OCI-LY3 (cell line): Measurements from ENCODE around the gene ATP2B3.

Experiments
- EZH2phosphoT487 ChIP-seq: fragments of 200-600 bp; shearing (Covaris generic); IDR thresholded peaks from 2 replicates; pipeline ENCODE4 v1.6.1; 2018; ENCODE audit warnings: antibody characterized with exemption, mixed run types, low read depth
- TF ChIP-seq, protein P1 (sequence below): fragments of 200-600, 300-600 bp; sonication (generic); IDR thresholded peaks from 2 replicates; pipeline ENCODE4 v1.5.1; 2014; ENCODE audit warnings: antibody characterized with exemption, low read length, low read depth

DNA sequence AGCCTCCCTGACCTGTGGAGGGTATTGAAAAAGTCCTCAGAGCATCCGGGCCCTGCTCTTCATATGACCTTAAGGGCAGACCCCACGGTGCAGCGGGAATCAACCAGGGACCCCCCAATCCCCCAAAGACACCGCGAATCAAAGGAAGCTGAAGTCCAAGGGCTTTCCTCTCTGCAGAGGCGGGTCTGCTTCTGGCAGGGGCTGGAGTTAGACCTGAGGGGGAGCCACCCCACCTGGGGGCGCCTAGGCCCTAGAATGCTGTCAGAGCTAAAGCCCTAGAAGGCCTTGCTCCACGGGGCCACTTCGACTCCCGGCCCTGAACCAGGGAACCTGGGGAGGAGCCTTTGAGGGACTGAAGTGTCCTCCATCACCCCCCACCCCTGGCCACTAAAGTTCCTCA lies 44.3 kb upstream of the ATP2B3 start:
- TF ChIP-seq, protein P1, sequence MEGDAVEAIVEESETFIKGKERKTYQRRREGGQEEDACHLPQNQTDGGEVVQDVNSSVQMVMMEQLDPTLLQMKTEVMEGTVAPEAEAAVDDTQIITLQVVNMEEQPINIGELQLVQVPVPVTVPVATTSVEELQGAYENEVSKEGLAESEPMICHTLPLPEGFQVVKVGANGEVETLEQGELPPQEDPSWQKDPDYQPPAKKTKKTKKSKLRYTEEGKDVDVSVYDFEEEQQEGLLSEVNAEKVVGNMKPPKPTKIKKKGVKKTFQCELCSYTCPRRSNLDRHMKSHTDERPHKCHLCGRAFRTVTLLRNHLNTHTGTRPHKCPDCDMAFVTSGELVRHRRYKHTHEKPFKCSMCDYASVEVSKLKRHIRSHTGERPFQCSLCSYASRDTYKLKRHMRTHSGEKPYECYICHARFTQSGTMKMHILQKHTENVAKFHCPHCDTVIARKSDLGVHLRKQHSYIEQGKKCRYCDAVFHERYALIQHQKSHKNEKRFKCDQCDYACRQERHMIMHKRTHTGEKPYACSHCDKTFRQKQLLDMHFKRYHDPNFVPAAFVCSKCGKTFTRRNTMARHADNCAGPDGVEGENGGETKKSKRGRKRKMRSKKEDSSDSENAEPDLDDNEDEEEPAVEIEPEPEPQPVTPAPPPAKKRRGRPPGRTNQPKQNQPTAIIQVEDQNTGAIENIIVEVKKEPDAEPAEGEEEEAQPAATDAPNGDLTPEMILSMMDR: no peak
- no peak for TF ChIP-seq EZH2phosphoT487
